ENCODE measurements around the gene ABHD17A.

Gene ABHD17A

DNA sequence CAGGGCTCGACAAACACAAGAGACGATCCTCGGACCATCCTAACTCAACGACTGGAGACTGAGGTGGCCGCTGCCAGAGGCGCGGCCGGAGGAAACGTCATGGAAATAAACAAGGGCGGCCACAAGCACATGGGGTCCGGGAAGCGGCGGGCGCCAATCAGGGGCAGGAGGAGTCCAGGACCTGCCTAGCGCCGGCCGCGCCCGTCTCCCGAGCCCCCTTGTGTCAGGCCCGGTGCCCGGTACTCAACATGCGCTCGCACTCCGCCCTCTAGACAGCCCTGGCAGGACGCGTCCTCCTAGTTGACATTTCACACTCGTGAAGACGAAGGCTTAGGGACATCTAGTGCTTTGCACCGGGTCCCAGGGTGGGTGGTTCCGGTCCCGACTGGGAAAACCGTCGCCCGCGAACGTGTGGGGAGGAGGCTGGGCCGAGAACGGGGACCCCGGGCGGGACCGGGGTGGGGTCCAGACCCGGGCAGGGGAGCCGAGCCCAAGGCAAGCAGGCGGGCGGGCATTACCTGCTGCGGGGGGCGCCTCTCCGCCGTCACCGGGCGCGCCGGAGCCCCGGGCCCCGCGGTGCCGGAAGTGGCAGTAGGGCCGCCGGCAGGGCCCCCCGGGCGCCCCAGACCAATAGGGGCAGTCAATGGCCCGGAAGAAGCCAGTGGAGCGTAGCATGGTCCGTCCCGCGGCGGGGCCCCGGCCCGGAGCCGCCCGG lies 37.5 kb downstream of the ABHD17A start:
- DNase-seq (ENCODE audit: low spot score): no peak
- in situ Hi-C loops (cut with MboI; ENCODE audit: low pct_unique_long_range_greater_than_20kb, low sequenced_read_pairs, unreplicated experiment): no loop called here
- TF ChIP-seq, protein P1, sequence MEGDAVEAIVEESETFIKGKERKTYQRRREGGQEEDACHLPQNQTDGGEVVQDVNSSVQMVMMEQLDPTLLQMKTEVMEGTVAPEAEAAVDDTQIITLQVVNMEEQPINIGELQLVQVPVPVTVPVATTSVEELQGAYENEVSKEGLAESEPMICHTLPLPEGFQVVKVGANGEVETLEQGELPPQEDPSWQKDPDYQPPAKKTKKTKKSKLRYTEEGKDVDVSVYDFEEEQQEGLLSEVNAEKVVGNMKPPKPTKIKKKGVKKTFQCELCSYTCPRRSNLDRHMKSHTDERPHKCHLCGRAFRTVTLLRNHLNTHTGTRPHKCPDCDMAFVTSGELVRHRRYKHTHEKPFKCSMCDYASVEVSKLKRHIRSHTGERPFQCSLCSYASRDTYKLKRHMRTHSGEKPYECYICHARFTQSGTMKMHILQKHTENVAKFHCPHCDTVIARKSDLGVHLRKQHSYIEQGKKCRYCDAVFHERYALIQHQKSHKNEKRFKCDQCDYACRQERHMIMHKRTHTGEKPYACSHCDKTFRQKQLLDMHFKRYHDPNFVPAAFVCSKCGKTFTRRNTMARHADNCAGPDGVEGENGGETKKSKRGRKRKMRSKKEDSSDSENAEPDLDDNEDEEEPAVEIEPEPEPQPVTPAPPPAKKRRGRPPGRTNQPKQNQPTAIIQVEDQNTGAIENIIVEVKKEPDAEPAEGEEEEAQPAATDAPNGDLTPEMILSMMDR (IDR thresholded peaks at IDR 0.05; ENCODE audit: extremely low read depth, insufficient read depth, missing control alignments): no peak

DNA sequence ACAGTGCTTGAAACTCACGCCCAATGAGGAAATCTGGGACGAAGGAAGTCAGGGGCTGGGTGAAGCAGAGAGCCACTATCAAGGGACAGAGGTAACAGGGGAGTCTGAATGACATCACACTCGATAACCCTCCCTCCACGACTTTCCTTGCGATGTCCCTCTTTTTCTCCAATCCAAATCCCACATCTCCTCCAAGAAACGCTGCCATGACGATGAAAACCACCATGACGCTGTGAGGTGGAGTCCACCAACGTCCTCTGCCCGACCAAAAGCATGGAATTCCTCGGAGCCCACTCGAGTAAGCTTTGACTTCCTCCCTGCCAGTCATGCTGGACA lies 38.0 kb downstream of the ABHD17A start:
- TF ChIP-seq, protein P1 (IDR thresholded peaks at IDR 0.05; ENCODE audit: extremely low read depth, insufficient read depth, missing control alignments): no peak
- in situ Hi-C loops (cut with MboI; ENCODE audit: low pct_unique_long_range_greater_than_20kb, low sequenced_read_pairs, unreplicated experiment): no loop called here
- DNase-seq (ENCODE audit: low spot score): no peak

DNA sequence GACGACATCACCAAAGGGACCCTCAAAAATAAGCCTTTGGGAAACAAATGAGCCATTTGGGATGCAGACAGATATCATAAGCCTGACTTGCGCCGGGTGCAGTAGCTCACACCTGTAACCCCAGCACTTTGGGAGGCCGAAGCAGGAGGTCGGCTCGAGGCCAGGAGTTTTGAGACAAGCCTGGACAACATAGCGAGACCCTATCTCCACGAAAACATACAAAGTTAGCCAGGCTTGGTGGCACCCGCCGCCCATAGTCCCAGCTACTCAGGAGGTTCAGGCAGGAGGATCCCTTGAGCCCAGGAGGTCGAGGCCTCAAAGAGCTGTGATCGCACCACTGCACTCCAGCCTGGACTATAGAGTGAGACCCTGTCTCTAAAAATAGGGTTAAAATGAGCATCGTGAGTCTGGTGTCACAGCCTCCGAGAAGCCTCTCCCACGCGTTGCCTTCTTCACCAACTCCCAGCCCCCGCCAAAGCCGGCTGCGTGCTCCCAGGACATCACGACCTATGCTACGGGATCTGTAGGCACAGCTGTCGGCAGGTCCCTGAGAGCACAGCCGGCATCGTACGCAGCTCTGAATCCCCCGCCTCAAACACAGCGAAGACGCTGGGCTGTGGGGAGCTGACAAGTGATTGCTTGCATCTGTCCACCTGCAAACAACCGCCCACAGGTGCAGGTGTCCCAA lies 38.6 kb downstream of the ABHD17A start:
- TF ChIP-seq, protein P1 (IDR thresholded peaks at IDR 0.05; ENCODE audit: extremely low read depth, insufficient read depth, missing control alignments): no peak
- in situ Hi-C loops (cut with MboI; ENCODE audit: low pct_unique_long_range_greater_than_20kb, low sequenced_read_pairs, unreplicated experiment): no loop called here
- no peak for DNase-seq (ENCODE audit: low spot score)

DNA sequence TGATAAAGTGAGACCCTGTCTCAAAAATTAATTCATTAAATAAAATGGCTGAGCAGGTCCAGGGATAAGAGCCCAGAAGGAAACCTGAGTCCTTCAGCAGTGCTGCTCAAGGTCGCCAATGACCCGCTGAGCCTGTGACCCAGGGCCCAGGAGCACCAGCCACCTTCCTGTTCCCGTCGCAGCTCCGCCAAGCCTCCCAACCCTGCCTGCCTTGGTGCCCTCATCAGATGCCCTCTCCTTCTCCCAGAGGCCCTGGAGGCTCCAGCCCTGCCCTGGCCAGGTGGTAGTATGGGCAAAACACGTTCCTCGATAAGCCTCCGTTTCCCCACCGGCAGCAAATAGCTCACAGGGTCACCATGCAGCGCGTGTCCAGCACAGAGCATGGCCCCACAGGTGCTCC lies 39.7 kb downstream of the ABHD17A start:
- TF ChIP-seq, protein P1 (IDR thresholded peaks at IDR 0.05; ENCODE audit: extremely low read depth, insufficient read depth, missing control alignments): no peak
- DNase-seq (ENCODE audit: low spot score): no peak
- in situ Hi-C loops (cut with MboI; ENCODE audit: low pct_unique_long_range_greater_than_20kb, low sequenced_read_pairs, unreplicated experiment): no loop called here

DNA sequence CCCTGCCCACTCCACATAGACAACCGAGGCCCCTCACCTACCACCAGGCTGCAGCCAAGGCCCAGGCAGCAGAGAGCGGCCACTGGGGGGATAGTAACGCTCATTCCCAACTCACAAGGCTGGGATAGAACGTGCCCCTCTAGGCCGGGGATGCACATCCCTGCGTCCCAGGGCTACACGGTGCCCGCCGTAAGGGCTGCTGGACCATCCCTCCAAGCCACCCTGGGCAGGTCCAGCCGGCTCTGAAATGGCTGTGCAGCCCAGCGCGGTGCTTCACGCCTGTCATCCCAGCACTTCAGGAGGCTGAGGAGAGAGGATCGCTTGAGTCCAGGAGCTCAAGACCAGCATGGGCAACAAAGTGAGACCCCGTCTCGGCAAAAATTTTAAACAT lies 40.2 kb downstream of the ABHD17A start:
- in situ Hi-C loops (cut with MboI; ENCODE audit: low pct_unique_long_range_greater_than_20kb, low sequenced_read_pairs, unreplicated experiment): no loop called here
- no peak for DNase-seq (ENCODE audit: low spot score)
- TF ChIP-seq, protein P1 (IDR thresholded peaks at IDR 0.05; ENCODE audit: extremely low read depth, insufficient read depth, missing control alignments): no peak

DNA sequence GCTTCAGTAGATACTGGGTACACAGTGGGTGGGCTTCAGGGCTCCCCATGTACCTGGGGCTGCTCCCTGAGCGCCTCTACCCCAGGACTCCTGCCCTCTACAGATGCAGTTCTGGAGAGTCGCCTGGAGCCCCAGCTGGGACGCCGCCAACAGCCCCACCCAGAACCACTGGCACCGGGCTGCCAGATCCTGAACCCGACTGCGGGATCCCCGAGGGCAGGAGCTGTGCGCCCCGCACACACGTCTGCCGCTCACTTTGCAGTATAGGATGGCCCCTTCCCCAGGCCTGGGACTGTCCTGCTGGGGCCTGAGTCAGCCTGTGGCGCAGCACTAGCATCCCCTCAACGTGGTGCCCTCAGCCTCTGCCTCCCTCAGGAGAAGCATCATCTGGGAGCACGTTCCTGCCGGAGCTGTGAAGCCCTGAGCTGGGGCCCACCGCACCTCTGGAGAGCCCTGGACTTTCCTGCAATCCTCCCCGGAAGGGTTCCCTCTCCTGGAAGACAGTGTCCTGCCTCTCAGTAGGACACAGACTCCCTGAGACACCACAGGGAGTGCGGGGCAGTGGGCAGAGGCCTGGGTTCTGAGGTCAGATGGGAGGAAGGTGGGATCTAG lies 40.7 kb downstream of the ABHD17A start:
- no peak for DNase-seq (ENCODE audit: low spot score)
- TF ChIP-seq, protein P1 (IDR thresholded peaks at IDR 0.05; ENCODE audit: extremely low read depth, insufficient read depth, missing control alignments): no peak
- in situ Hi-C loops (cut with MboI; ENCODE audit: low pct_unique_long_range_greater_than_20kb, low sequenced_read_pairs, unreplicated experiment): no loop called here

All from GM13977 (cell line).